CD4-positive, alpha-beta T cell treated with Interleukin-12 subunit alpha and Interleukin-12 subunit beta, for 1 hour (primary cell): ENCODE results near the gene SNRPB.
"Not testable (repeated sequence)": the region's sequence is repeated elsewhere in the genome, so short reads cannot be mapped to it uniquely, and the experiment has no call there.

Experiments used
- DNase-seq: peaks from one replicate; pipeline ENCODE4 v3.0.0-alpha.2; 2020

Gene SNRPB

GRCh38 chr20:2470423-2471193 is at the start of gene SNRPB:
TSS of gene SNRPB (minus strand) at chr20:2470789. CDS start at chr20:2470690, 99 bp downstream.
- DNase-seq: peak; percentile 97

DNA sequence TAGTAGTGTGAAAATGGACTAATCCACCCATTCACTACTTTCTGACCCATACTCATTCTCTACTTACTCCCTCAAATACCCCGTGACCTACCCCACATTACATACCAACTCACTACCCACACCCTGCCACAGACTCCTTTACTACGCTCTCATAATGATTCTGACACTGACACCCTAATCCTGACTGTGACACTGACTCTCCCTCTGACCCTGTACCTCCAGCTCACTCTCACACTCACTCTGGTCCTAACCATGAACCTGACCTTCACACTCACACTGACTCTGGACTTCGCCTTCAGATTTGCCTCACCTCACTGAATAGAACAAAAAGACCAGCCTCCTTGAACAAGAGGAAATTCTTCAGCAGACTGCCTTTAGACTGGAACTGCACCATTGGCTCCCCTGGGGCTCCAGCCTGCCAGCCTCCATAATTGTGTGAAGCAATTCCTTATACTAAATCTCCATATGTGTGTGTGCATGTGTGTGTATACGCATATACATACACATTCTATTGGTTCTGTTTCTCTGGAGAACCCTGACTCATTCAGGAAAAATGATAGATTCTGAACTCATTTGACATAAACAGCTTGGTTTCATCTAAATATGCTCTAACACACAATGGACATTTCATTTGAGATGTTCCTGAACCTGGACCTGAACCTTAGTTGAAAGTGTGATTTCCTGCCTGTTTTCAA is 48.7 kb upstream of the SNRPB start:
- no peak for DNase-seq

DNA sequence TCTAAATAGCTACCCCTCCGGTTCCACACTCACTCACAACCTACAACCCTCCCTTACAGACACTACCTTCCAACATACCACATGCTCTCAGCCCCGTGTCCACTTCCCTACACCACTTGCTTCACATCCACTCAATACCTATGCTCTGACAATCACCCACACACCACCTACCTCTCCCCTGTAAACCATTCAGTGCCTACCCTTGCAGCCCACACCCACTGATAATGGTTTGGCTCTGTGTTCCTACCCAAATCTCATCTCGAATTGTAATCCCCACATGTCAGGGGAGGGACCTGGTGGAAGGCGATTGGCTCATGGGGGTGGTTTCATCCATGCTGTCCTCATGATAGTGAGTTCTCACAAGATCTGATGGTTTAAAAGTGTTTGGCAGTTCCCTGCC is 48.0 kb upstream of the SNRPB start:
- no peak for DNase-seq

GRCh38 chr20:2518096-2518495 is 47.5 kb upstream of the SNRPB start:
- no peak for DNase-seq

DNA sequence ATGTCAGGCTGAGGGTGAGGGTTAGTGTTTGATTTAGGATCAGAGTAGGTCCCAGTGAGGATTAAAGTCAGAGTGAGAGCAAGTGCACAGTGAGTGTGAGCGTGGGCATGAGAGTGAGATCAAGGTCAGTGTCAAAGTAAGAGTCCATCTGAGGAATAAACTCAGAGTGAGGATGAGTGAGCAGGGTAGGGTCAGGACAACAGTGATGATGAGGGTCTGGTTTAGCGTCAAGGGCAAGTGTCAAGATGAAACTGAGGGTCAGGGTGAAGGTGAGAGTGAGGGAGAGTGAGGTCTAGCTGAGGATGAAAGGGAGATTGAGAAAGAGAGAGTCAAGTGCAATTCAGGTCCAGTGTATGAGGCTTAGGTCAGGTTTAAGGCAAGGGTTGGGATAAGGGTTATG is 45.8 kb upstream of the SNRPB start:
- no peak for DNase-seq

DNA sequence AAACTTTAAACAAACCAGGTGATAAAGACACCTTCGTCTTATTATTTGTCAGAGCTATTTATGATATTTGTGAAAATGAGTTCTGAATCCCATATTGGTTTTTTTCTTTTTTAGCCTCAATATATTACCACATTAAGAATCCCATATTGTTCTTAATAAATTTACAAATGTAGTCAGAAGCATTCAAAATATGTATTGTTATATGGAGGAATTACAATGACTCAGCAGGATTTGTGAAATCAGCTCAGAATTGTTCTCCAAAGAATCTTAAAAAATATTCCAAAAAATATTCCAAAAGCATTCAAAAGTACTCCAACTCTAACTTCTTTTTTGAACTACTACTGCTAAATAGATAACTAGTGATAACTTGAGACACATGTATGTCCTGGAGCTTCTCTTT is 44.6 kb upstream of the SNRPB start:
- no peak for DNase-seq

GRCh38 chr20:2509794-2510193 is 39.2 kb upstream of the SNRPB start:
- no peak for DNase-seq

GRCh38 chr20:2509468-2509781 is 38.8 kb upstream of the SNRPB start:
- DNase-seq: no peak

DNA sequence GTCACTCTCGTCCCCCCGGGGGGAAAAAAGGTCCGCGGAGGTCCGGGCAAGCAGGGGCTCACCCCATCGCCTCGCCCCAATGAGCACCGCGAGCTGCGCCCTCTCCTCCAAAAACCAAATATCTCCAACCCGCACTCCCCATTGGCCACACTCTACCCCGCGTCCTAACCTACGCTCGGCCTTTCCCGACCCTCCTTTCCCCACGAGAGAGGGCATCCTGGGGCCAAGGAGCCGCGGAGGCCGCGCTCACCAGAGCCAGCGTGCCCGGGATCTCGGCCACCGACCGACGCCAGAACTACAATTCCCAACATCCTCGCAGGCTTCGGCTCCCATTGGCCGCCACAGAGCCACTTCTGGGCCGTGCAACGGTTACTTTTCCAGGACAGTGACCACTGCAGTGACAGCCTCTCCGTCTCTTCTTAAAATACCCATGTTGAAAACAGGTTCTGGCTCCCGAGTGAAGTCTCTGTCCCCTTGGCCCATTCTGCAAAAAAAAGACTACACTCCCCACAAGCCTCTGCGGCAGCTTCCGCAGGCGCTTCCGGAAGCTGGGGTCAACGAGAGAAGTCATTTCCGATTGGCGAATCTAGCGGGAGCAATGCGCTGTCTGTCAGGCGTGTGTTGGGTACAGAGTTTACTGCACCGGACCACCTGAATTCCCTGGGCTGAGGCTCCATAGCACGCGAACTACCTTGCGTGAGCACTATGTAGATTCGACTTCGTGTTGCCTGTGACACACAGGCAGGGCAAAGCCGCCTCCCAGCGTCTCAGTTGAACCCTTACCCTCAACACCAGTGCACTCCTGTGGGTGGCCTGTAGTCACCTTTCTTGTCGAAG is 38.3 kb upstream of the SNRPB start, which contains the start of gene ZNF343:
Gene ZNF343, minus strand, starts transcription at position 285 of the 837 bp plus-strand sequence. CDS start 15,020 bp downstream, outside the sequence.
- peak; percentile 81 for DNase-seq

- DNase-seq: no peak
Measured at GRCh38 chr20:2507875-2508630, 37.5 kb upstream of the SNRPB start.

DNA sequence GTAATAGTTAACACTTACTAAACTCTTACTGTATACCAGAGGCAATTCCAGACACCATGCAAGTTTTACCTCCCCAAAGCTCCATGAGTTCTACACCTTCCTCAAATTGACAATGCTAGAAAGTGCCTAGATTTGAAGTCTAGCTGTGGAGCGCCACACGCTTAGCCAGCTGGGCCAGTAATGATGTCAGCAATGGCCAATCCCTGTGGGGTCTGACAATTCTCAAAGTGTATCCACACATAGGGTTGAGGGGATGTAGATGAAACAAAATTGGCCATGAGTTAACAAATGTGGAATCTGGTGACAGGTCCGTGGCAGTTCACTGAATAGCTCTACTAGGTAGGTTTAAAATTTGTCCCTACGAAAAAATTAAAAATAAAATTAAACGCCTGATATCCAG is 36.9 kb upstream of the SNRPB start:
- no peak for DNase-seq

DNA sequence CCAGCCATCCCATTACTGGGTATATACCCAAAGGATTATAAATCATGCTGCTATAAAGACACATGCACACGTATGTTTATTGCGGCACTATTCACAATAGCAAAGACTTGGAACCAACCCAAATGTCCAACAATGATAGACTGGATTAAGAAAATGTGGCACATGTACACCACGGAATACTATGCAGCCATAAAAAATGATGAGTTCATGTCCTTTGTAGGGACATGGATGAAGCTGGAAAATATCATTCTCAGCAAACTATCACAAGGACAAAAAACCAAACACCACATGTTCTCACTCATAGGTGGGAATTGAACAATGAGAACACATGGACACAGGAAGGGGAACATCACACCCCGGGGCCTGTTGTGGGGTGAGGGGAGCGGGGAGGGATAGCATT is 35.8 kb upstream of the SNRPB start:
- DNase-seq: not testable (repeated sequence)

DNA sequence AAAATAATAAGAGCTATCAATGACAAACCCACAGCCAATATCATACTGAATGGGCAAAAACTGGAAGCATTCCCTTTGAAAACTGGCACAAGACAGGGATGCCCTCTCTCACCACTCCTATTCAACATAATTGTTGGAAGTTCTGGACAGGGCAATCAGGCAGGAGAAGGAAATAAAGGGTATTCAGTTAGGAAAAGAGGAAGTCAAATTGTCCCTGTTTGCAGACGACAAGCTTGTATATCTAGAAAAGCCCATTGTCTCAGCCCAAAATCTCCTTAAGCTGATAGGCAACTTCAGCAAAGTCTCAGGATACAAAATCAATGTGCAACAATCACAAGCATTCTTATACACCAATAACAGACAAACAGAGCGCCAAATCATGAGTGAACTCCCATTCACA is 34.2 kb upstream of the SNRPB start:
- not testable (repeated sequence) for DNase-seq

- DNase-seq: not testable (repeated sequence)
Measured at GRCh38 chr20:2502808-2503384, 32.3 kb upstream of the SNRPB start.

GRCh38 chr20:2485661-2486060 is 15.1 kb upstream of the SNRPB start:
- no peak for DNase-seq

GRCh38 chr20:2485080-2485479 is 14.5 kb upstream of the SNRPB start:
- no peak for DNase-seq

DNA sequence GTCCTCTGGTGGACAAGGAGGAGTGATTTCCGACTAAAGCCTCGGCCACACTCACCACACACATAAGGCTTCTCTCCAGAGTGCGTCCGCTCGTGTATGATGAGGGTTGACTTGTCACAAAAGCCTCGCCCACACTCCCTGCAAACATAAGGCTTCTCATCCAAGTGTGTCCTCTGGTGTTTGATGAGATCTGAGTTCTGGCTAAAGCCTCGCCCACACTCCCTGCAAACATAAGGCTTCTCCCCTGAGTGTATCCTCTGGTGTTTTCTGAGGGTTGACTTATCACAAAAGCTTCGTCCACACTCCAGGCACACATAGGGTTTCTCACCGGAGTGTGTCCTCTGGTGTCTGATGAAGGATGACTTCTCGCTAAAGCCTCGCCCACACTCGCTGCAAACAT is 12.9 kb upstream of the SNRPB start:
- no peak for DNase-seq

- DNase-seq: no peak
Measured at GRCh38 chr20:2480381-2480780, 9.8 kb upstream of the SNRPB start.

DNA sequence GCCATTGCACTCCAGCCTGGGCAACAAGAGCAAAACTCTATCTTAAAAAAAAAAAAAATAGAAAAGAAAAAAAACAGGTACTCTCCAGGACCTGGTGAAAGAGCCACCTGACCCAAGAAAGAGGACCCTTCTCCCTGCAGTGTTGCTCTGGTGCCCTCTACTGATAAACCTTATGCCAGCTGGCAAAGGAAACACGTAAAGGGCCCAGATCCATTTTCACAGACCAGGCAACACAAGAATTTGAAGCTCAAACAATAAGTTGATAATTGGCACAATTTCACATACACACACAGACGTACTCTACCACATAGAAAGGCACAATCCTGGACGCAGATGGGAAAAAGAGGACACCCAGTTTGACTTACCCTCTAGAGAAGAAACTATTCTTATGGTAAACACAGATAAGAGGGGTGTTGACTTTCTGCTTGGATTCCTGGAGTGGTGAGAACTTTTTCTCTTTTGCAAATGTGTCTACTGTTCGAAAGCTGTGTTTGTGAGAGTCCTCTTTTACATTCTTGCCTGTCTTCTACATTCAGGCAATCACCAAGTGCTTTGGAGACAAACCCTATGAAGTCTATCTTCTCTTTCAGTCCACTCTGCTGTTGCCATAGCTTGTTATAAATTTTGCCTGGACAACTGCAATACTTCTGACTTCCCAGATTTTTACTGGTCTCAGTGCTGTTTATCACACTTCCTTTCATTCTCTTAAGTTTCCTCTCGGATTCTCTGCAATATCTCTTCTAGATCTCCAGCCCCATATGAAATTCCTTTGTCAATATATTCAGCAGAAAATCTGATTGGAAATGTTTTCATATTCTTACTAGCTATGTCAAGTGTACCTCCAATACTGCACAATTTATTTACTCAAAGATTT is 6.4 kb upstream of the SNRPB start:
- DNase-seq: no peak

- no peak for DNase-seq
Measured at GRCh38 chr20:2475850-2476741, 5.5 kb upstream of the SNRPB start.
